Adipose tissue (tissue), 3 donors: Measurements from ENCODE around the gene PDE11A. TPM values are rescaled to one million over a fixed set of nuclear protein-coding genes. Genes with fewer than 3 reads are reported as not detected.

Experiments
- H3K27ac ChIP-seq: one replicate; pipeline ENCODE4 v1.5.1; 2013; ENCODE audit warnings: low read depth, low read length
- WGBS, 3 donors: extraction: QIAGEN DNeasy Blood & Tissue Kit; methylation state at CpG; one replicate each; pipeline ENCODE4 v1.1.7; 2013; 5-methylcytosine and 5-hydroxymethylcytosine counted together
- polyA plus RNA-seq, 3 donors: library from polyadenylated mRNA; stranded (reverse); fragments of 200-250 nt; gene quantifications; one replicate each; pipeline ENCODE4 v1.2.3, GENCODE V29; 2013
- donor health status: healthy with polysubstance abuse.
- donor health status: Bipolar disorder and iron deficiency.
- donor health status: healthy.

The PDE11A gene
- polyA plus RNA-seq, 3 donors, result 0.11 to 0.72 (median 0.27) TPM

- H3K27ac ChIP-seq, result no peak overlapping the region
Observed at GRCh38 chr2:177678939-177679338, 393.6 kb downstream of the PDE11A start.

GRCh38 chr2:177676636-177677035 is 395.9 kb downstream of the PDE11A start:
- H3K27ac ChIP-seq, result no peak overlapping the region
- 81 to 91% (median 85%) methylated on average over 3 of the region's 3 CpGs for WGBS, 3 donors

More at GRCh38 chr2:177678939-177679338, 393.6 kb downstream of the PDE11A start:
- WGBS, 3 donors, result 97 to 98% (median 97%) methylated on average over 2 of the region's 2 CpGs

- 83 to 90% (median 89%) methylated on average over 1 of the region's 1 CpG for WGBS, 3 donors
- H3K27ac ChIP-seq, result no peak overlapping the region
Observed at GRCh38 chr2:177675825-177676224, 396.8 kb downstream of the PDE11A start.

GRCh38 chr2:177675350-177675821 is 397.2 kb downstream of the PDE11A start:
- no peak overlapping the region for H3K27ac ChIP-seq
- WGBS, 3 donors, result 26 to 55% (median 50%) methylated on average over 6 of the region's 6 CpGs

GRCh38 chr2:177673602-177674595 is 398.7 kb downstream of the PDE11A start:
- 82 to 85% (median 83%) methylated on average over 9 of the region's 9 CpGs for WGBS, 3 donors
- H3K27ac ChIP-seq, result no peak overlapping the region

GRCh38 chr2:177671662-177672061 is 400.9 kb downstream of the PDE11A start:
- no peak overlapping the region for H3K27ac ChIP-seq
- WGBS, 3 donors, result 65 to 67% (median 65%) methylated on average over 4 of the region's 4 CpGs

GRCh38 chr2:177670791-177671535 is 401.6 kb downstream of the PDE11A start:
- H3K27ac ChIP-seq, result no peak overlapping the region
- 57 to 74% (median 73%) methylated on average over 2 of the region's 2 CpGs for WGBS, 3 donors

- H3K27ac ChIP-seq, result no peak overlapping the region
- 73 to 81% (median 79%) methylated on average over 3 of the region's 3 CpGs for WGBS, 3 donors
Observed at GRCh38 chr2:177669625-177670330, 402.8 kb downstream of the PDE11A start.

- 87 to 94% (median 90%) methylated on average over 5 of the region's 5 CpGs for WGBS, 3 donors
- no peak overlapping the region for H3K27ac ChIP-seq
Observed at GRCh38 chr2:177669201-177669600, 403.4 kb downstream of the PDE11A start.

GRCh38 chr2:177668617-177669016 is 404.0 kb downstream of the PDE11A start:
- 95 to 97% (median 96%) methylated on average over 3 of the region's 3 CpGs for WGBS, 3 donors
- no peak overlapping the region for H3K27ac ChIP-seq

GRCh38 chr2:177667626-177668025 is 405.0 kb downstream of the PDE11A start:
- H3K27ac ChIP-seq, result no peak overlapping the region
- 0% methylated on average over 1 of the region's 1 CpG for WGBS, 3 donors

GRCh38 chr2:177666408-177666807 is 406.2 kb downstream of the PDE11A start:
- no peak overlapping the region for H3K27ac ChIP-seq

GRCh38 chr2:177665948-177666347 is 406.6 kb downstream of the PDE11A start:
- WGBS, 3 donors, result 47 to 48% (median 48%) methylated on average over 2 of the region's 2 CpGs

GRCh38 chr2:177665328-177665727 is 407.2 kb downstream of the PDE11A start:
- no peak overlapping the region for H3K27ac ChIP-seq
- 71 to 73% (median 72%) methylated on average over 4 of the region's 4 CpGs for WGBS, 3 donors

More at GRCh38 chr2:177665948-177666347, 406.6 kb downstream of the PDE11A start:
- H3K27ac ChIP-seq, result no peak overlapping the region

GRCh38 chr2:177662895-177663294 is 409.7 kb downstream of the PDE11A start:
- WGBS, 3 donors, result 70 to 74% (median 71%) methylated on average over 4 of the region's 4 CpGs
- H3K27ac ChIP-seq, result no peak overlapping the region

GRCh38 chr2:177660742-177661141 is 411.8 kb downstream of the PDE11A start:
- 61 to 65% (median 64%) methylated on average over 3 of the region's 3 CpGs for WGBS, 3 donors
- H3K27ac ChIP-seq, result no peak overlapping the region

- no peak overlapping the region for H3K27ac ChIP-seq
Observed at GRCh38 chr2:177658309-177658708, 414.3 kb downstream of the PDE11A start.

- H3K27ac ChIP-seq, result no peak overlapping the region
- 54 to 71% (median 58%) methylated on average over 7 of the region's 7 CpGs for WGBS, 3 donors
Observed at GRCh38 chr2:177651833-177652232, 420.7 kb downstream of the PDE11A start.
